ENCODE data around the gene DGKG.

GRCh38 chr3:186367631-186368030 lies 5.6 kb upstream of the DGKG start:
- TF ChIP-seq POLR2A (IDR thresholded peaks at IDR 0.05; ENCODE audit: low read length) (no peak), GATA1 (IDR thresholded peaks at IDR 0.05; ENCODE audit: low read depth, low read length) (no peak)
